Nephron (organoid): ENCODE results near the gene CD59.

Experiments used
- H3K27ac Mint-ChIP-seq, 3 experiments: 2 replicates each; pipeline ENCODE4 v1.8.0; 2020; ENCODE audit warnings: mixed read lengths in 3 of 3, mild to moderate bottlenecking in 2 of 3, moderate library complexity in 1 of 3
- H3K27me3 Mint-ChIP-seq: 2 replicates; pipeline ENCODE4 v1.8.0; 2021; ENCODE audit warnings: low read depth, mild to moderate bottlenecking, moderate library complexity, mixed read lengths
- H3K36me3 Mint-ChIP-seq: 2 replicates; pipeline ENCODE4 v1.8.0; 2020; ENCODE audit warnings: low read depth, mixed read lengths
- H3K4me1 Mint-ChIP-seq: 2 replicates; pipeline ENCODE4 v1.8.0; 2020; ENCODE audit warnings: mixed read lengths
- H3K4me3 Mint-ChIP-seq, 3 experiments: 2 replicates each; pipeline ENCODE4 v1.8.0; 2020; ENCODE audit warnings: mild to moderate bottlenecking in 3 of 3, mixed read lengths in 3 of 3, moderate library complexity in 2 of 3
- H3K9me3 Mint-ChIP-seq: 2 replicates; pipeline ENCODE4 v1.8.0; 2020; ENCODE audit warnings: mixed read lengths
- TF ChIP-seq, protein P1 (sequence below), 3 experiments: fragments of 200-600 bp; sonication (generic); IDR thresholded peaks; one replicate each; pipeline ENCODE4 v1.5.0; 2021; ENCODE audit warnings: antibody characterized with exemption in 3 of 3; ENCODE audit not compliant: unreplicated experiment in 3 of 3

The CD59 gene

DNA sequence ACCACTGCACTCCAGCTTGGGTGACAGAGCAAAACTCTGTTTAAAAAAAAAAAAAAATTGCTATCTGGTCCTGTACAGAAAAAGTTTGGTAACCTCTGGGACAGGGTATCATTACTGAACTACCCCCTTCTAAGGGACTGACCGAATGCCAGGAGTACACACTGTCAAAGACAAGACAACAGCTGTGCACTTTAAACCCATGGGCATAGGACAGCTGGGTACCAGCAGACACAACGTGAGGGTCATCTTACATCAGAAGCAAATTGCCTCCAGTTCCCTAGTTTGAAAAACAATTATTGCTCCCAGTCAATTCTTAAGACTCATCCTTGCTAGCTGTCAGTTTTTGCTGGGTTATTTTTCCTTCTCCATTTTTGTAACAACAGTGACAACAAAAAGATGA is 17.8 kb downstream of the CD59 start:
- TF ChIP-seq, protein P1, sequence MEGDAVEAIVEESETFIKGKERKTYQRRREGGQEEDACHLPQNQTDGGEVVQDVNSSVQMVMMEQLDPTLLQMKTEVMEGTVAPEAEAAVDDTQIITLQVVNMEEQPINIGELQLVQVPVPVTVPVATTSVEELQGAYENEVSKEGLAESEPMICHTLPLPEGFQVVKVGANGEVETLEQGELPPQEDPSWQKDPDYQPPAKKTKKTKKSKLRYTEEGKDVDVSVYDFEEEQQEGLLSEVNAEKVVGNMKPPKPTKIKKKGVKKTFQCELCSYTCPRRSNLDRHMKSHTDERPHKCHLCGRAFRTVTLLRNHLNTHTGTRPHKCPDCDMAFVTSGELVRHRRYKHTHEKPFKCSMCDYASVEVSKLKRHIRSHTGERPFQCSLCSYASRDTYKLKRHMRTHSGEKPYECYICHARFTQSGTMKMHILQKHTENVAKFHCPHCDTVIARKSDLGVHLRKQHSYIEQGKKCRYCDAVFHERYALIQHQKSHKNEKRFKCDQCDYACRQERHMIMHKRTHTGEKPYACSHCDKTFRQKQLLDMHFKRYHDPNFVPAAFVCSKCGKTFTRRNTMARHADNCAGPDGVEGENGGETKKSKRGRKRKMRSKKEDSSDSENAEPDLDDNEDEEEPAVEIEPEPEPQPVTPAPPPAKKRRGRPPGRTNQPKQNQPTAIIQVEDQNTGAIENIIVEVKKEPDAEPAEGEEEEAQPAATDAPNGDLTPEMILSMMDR (IDR thresholded peaks at IDR 0.05; ENCODE audit: unreplicated experiment in 3 of 3) = no peak
- H3K27me3 Mint-ChIP-seq = no peaks in the 10 kb centered on the region
- H3K4me3 Mint-ChIP-seq = no peak overlapping the region
- peak overlapping the region in 2 of 3 experiments; percentile 51 for H3K27ac Mint-ChIP-seq
- H3K9me3 Mint-ChIP-seq = no peaks in the 10 kb centered on the region
- peaks cover 52% of the 10 kb centered on the region for H3K4me1 Mint-ChIP-seq
- H3K36me3 Mint-ChIP-seq = peaks cover 53% of the 10 kb centered on the region

DNA sequence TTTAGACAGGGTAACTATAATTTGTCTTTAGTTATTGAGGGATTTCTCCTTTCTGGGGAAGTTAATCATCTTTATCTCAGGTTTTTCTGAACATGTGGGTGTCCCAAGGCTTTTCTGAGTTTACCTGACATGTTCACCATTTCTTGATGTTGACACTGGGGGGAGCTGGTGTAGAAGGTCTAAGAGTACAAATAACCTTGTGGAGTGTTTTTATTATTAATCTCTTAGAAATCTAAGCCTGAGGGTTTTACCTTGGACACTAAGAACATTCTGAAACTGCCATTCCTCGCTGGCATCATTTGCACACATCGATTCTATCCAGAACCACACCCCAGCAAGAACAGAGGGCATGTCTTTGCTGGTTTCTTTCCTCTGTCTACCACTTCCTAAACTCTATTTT is 20.0 kb downstream of the CD59 start:
- TF ChIP-seq, protein P1 (IDR thresholded peaks at IDR 0.05; ENCODE audit: unreplicated experiment in 3 of 3) = peak; percentile 13 to 25 (median 16)
- H3K9me3 Mint-ChIP-seq = no peaks in the 10 kb centered on the region
- peaks cover 50% of the 10 kb centered on the region for H3K36me3 Mint-ChIP-seq
- H3K4me3 Mint-ChIP-seq = no peak overlapping the region
- H3K27me3 Mint-ChIP-seq = no peaks in the 10 kb centered on the region
- no peak overlapping the region for H3K27ac Mint-ChIP-seq
- H3K4me1 Mint-ChIP-seq = peaks cover 30% of the 10 kb centered on the region

DNA sequence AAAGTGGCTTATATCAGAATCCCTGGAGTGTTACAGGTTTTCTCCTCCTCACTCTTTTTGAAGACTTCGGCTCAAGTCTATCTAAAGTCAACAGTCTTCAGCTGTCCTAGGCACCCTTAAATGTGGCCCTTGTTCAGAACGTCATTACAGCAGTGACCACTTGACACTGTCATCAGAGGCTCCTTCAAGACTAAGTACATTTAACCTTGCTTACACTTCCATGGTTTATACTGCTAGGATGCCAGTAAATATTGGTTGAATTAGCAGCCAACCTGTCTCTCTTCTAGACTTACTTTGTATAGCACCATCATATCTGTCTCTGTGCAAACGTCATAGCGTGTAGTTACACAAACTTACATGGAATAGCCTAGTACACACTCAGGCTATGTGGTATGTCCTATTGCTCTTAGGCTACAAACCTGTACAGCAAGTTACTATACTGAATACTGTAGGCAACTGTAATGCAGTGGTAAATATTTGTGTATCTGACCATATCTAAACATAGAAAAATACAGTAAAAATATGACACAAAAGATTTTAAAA is 22.3 kb downstream of the CD59 start:
- TF ChIP-seq, protein P1 (IDR thresholded peaks at IDR 0.05; ENCODE audit: unreplicated experiment in 3 of 3) = no peak
- H3K9me3 Mint-ChIP-seq = no peaks in the 10 kb centered on the region
- no peak overlapping the region for H3K4me3 Mint-ChIP-seq
- H3K27me3 Mint-ChIP-seq = no peaks in the 10 kb centered on the region
- H3K27ac Mint-ChIP-seq = peak overlapping the region in 1 of 3 experiments; percentile 72
- peaks cover 26% of the 10 kb centered on the region for H3K4me1 Mint-ChIP-seq
- H3K36me3 Mint-ChIP-seq = peaks cover 48% of the 10 kb centered on the region

DNA sequence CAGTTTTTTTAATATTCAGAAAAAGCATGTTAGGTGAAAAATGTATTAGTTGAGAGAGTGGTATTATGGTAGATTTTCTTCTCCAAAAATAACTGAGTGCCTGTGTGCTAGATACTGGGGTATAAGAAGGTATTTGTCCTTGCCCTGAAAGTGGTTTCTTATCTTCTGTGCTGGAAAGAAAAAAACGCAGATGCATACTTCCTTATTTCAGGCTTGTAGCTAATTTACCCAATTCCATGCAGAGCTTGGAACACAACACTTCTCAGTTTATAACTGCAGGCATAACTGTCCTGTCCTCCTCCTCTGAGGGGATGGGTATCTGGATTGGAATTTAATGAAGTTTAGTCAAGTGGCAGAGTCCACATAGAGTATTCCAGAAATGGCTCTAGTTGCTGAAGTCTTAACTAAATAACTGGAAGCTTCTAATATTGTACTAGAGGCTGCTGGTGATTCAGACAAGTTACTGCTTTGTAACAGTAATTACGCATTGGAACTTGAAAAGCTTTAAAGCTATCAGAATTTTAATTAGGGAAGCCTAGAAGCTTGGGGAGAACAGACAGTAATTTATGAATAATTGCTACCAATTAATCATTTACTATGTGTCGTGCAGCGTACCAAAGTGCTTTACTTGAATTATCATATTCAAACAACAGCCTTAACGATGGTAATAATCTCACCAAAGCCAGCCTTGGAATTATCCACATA is 22.9 kb downstream of the CD59 start:
- Mint-ChIP-seq H3K36me3 (peaks cover 46% of the 10 kb centered on the region), H3K27ac (peak overlapping the region in 2 of 3 experiments; percentile 35 to 72), H3K9me3 (no peaks in the 10 kb centered on the region), H3K4me3 (no peak overlapping the region), H3K27me3 (no peaks in the 10 kb centered on the region), H3K4me1 (peaks cover 25% of the 10 kb centered on the region)
- TF ChIP-seq, protein P1 (IDR thresholded peaks at IDR 0.05; ENCODE audit: unreplicated experiment in 3 of 3) = no peak

DNA sequence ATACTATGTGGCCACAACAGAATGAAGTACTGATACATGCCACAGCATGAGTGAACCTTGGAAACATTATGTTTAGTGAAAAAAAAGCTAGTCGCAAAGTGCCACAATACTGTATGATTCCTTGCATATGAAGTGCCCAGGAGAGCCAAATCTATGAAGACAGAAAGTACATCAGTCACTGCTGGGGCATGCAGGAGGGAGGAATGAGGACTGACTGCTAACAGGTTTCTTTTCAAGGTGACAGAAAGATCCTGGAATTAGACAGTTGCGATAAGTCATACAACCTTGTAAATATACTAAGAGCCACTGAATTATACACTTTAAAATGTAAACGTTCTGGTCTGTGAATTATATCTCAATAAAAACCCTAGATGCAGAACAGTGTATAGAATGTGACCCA is 23.8 kb downstream of the CD59 start:
- TF ChIP-seq, protein P1 (IDR thresholded peaks at IDR 0.05; ENCODE audit: unreplicated experiment in 3 of 3) = no peak
- Mint-ChIP-seq H3K36me3 (peaks cover 43% of the 10 kb centered on the region), H3K27me3 (no peaks in the 10 kb centered on the region), H3K4me1 (peaks cover 21% of the 10 kb centered on the region), H3K9me3 (no peaks in the 10 kb centered on the region), H3K4me3 (no peak overlapping the region), H3K27ac (peak overlapping the region in 1 of 3 experiments; percentile 3)

DNA sequence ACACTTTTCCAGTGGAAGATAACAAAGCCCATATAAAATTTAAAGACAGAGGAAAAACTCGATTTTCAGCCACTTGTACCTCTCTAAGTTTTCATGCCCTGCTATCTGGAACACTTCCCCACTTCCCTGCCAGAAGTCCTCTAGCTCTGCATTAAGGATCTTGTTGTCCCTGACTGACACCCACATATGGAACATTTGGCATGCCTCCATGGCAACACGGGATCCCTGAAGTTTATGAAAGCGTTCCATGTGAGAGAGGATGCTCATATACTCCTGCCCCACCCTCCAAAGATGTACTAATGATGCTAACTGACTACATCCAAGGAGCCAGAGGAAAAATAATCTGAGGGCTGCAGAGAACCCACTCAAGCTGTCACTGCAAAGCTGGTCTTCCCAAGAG is 26.8 kb downstream of the CD59 start:
- Mint-ChIP-seq H3K27ac (peak overlapping the region in 1 of 3 experiments; percentile 48), H3K9me3 (no peaks in the 10 kb centered on the region), H3K36me3 (peaks cover 38% of the 10 kb centered on the region), H3K27me3 (no peaks in the 10 kb centered on the region), H3K4me3 (no peak overlapping the region), H3K4me1 (peaks cover 17% of the 10 kb centered on the region)
- TF ChIP-seq, protein P1 (IDR thresholded peaks at IDR 0.05; ENCODE audit: unreplicated experiment in 3 of 3) = no peak
